AG09319 (cell line): ENCODE results near the gene OSBP2.

ENCODE experiments used
- DNase-seq: peaks from one replicate; pipeline ENCODE4 v3.0.0-alpha.2; 2010; ENCODE audit warnings: low read depth; ENCODE audit errors: extremely low read depth
- CTCF ChIP-seq: IDR thresholded peaks from 2 replicates; pipeline ENCODE4 v1.5.1; 2011; ENCODE audit warnings: low read depth, mild to moderate bottlenecking, inconsistent platforms, low read length, moderate library complexity

OSBP2 gene

DNA sequence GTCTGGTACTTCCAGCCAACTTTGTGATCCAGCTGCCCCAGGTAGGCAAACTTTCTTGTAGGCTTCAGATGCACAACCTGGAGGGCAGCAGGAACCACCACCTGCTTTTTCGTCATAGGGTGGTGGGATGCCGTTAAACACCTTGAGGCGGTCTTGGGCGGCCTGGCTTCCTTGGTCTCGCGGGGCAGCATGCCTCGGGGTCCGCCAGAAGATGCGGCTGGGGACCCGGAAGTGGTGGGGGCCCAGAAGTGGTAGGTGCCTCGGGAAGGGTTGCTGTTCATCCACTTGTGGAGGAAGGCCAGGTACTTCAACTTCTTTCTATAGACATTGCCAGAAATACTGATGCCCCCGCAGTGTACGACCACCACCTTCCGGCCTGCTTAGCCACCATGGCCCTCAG lies 40.3 kb upstream of the OSBP2 start:
- TF ChIP-seq CTCF: no peak
- no peak for DNase-seq

DNA sequence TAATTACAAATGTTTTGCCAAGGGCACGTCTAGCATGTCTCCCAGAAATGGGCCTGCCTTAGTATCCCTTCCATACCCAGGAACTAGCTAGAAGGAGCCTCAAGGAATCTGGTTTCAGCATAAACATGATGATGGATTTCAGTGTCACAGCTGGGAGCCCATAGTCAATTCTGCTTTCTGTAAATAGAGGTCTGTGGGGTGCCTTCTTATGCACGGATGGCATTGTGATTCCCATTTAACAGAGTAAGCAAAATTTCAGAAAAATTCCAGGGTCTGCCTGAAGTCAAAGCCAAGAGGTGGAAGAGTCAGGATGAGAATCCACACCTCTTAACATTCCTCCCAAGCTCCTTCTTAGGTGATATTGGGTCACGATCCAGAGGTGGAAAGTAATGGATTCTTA lies 39.1 kb upstream of the OSBP2 start:
- no peak for TF ChIP-seq CTCF
- DNase-seq: no peak

GRCh38 chr22:30662040-30662439 lies 32.6 kb upstream of the OSBP2 start:
- no peak for TF ChIP-seq CTCF
- no peak for DNase-seq

DNA sequence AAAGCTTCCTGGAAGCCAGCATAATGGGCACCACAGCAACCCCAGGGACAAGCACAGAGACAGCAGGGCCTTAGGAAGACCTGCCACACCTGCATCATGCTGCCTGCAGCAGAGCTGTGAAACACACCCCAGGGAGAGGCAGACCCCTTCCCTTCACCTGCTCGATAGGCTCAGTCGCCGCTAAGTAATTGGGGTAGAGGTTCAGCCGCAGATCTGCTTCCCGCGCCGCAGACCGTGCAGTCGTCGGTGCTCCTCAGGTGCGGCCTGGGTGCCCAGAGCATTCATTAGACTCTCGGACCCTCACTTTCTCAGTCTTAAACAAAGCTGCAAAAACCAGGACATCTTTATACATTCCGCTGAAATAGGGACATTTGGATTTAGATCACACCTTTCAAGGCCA lies 29.9 kb upstream of the OSBP2 start:
- no peak for TF ChIP-seq CTCF

DNA sequence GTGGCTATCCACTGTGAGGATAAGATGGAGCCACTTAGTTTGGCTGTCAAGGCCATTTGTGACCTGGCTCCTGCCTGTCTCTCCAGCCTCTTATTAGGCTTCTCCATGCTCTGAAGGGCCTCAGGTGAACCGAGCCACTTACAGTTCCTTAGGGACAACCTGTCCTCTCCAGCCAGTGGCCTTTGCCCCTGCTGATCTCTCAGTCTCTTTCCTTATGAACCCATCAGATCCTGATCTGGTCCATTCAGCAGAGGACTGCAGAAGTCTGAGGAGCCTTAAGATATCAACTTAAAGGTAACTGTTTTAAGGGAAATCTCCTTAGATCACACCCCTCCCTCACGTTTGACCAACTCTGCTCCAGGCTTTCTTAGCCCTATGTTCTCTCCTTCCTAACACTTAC lies 29.4 kb upstream of the OSBP2 start:
- DNase-seq: no peak
- no peak for TF ChIP-seq CTCF

More for the DNA sequence above, 29.9 kb upstream of the OSBP2 start:
- DNase-seq: no peak

DNA sequence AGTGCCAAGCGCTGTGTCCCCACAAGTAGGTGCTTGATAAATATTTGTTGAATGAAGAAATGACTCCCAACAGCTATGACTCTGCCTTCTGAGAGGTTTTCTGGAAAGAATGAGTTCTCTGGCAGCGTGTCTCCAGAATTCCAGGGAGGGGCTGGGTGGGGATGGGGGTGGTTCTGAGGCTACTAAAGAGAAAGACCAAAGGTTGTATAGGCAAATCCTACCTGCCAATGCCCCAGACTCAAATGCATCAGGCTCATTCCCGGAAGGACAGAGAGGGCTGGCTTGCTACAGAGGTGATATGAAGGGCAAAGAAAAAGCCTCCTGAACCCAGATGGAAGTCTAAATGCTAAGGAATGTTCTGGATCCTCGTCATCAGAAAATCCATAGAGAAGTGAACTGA lies 28.9 kb upstream of the OSBP2 start:
- TF ChIP-seq CTCF: no peak
- no peak for DNase-seq

GRCh38 chr22:30667107-30667493 lies 27.6 kb upstream of the OSBP2 start:
- no peak for TF ChIP-seq CTCF
- no peak for DNase-seq
